NCI-H1105 (cell line): ENCODE data around the gene MTHFD1L.

Experiments
- DNase-seq: peaks from one replicate; lab custom pipeline; 2025; lab: John Stamatoyannopoulos, UW

MTHFD1L gene

DNA sequence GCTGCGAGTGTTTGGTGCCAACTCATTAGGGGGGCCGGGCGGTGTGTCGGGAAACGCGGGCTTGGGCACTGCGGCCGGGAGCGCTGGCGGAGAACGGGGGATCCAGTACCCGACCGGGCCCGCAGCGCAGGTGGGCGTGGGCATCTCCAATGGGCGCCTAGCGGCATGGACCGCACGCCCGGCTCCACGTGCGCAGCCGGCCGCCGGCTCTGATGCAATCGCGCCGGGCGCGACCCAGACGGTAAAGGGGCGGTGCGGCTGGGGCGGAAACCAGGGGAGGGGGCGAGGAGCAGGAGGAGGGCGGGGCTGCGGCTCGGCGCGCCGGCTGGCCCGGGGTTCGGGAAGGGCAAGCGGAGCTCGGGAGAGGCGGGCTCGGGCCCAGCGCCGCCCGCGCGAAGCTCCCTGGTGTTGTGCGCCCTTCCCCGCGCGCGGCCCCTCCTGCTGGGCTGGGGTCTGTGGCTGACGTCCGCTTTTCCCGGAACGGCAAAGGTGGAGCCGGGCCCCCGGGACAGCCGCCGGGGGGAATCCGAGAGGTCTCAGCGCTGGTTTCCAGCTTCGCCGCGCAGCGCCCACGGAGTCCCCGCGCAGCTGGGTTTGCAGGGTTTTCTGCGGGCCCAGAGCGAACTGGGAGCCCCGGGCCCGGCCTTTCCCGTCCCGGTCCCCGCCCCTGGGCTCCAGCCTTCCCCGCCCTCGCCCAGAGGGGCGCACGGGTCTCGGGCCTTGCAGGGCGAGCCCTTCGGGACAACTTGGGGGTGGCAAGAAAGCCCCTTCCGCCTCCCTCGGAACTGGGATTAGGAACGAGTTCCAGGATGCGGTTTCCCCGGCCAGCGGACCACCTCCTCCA lies 867 bp downstream of the MTHFD1L start:
- peak; percentile 78 for DNase-seq

DNA sequence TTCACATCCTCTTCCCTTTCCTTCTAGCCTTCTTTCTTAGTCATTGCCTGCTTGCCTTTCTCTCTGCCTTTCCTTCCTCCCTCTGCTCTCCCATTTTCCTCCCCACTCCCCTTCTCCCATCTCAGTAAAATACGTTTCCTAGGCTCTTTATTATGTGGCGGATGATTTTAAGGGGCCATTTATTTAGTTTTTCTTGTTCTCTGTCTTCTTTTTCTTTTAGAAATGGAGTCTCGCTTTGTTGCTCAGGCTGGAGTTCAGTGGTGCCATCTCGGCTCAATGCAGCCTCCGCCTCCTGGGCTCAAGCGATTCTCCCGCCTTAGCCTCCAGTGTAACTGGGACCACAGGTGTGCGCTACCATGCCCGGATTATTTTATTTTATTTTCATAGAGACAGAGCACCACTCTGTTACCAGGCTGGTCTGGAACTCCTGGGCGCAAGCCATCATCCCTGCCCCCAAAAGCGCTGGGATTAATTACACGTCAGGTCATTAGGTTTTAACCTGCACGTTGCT lies 1.5 kb downstream of the MTHFD1L start:
- no peak for DNase-seq

DNA sequence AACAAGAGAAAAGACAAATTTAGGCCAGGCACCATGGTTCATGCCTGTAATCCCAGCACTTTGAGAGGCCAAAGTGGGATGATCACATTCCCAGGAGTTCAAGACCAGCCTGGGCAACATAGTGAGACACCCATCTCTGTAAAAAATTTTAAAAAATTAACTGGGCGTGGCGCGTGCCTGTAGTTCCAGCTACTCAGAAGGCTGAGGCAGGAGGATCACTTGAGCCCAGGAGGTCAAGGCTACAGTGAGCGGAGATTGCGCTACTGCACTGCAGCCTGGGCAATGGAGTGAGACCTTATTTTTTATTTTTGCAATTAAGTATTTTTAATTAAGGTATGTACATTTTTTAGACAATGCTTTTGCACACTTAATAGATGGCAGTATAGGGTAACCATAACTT lies 3.3 kb downstream of the MTHFD1L start:
- DNase-seq, result no peak

DNA sequence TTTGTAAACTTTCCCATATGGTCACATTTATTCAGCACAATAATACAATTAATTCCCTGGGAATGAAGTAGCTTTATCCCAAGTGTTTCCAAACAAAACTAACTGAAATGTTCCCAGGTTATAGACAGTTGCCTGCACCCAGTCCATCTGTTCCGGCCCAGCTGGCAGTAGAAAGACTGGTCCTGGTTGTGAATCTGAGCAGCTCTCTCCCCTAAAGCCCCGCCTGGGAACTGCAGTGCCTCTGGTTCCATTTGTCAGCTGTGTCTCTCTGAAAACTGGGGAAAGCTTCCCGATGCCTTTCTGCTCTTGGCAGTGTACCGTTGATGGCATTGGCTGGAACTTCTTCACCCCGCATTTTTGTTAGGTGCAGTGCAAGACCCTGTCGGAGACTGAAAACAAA lies 8.7 kb downstream of the MTHFD1L start:
- no peak for DNase-seq

DNA sequence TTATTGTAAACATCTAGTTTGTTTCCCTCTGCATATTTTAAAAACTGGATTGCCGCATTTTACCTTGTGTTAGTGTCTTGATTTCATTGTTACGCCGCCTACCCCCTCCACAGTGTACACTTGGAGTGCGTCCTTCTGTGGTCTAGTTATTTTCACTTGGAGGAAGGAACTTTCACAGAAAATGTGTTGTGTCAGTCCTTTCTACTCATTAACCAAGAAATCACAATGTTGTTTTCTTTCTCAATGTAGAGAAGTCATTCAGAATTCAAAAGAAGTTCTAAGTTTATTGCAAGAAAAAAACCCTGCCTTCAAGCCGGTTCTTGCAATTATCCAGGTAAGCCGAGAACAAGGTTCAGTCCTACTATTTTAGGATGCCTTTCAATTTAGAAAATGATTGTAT lies 10.3 kb downstream of the MTHFD1L start:
- no peak for DNase-seq

DNA sequence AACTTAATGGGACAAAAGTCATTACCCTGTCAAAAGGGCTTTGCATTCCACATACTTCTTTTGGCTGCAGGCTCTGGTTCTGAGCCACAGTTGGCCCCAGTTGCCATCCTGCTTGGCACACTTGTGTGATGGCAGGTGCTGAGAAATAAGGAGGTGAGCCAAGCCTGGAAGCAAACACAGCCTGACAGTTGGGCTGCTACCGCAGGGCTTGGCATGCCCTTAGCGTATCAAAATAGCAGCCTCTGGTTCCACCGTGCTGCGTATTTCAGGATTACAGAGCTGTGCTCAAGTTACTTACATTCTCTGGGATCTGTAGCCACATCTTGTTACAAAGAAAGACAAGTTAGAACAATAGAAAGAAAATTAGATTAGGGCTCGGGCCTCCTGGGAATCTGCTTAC lies 11.1 kb downstream of the MTHFD1L start:
- peak; percentile 44 for DNase-seq

DNA sequence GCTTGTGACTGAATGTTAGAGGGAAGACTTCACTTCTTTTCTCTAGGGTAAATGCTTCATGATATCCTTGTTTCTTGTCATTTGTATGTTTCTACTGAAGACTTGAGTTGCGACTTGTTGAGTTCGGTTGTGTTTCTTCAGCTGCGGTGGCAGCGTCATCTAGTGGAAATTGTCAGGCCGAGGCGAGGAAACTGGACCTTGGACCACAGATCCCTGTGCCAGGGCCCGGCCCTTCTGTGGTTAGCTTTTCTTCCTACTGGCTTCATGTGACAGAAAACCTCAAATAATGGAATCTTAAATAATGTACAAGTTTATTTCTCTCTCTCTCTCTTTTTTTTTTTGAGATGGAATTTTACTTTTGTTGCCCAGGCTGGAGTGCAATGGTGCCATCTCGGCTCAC lies 12.4 kb downstream of the MTHFD1L start:
- DNase-seq, result no peak

DNA sequence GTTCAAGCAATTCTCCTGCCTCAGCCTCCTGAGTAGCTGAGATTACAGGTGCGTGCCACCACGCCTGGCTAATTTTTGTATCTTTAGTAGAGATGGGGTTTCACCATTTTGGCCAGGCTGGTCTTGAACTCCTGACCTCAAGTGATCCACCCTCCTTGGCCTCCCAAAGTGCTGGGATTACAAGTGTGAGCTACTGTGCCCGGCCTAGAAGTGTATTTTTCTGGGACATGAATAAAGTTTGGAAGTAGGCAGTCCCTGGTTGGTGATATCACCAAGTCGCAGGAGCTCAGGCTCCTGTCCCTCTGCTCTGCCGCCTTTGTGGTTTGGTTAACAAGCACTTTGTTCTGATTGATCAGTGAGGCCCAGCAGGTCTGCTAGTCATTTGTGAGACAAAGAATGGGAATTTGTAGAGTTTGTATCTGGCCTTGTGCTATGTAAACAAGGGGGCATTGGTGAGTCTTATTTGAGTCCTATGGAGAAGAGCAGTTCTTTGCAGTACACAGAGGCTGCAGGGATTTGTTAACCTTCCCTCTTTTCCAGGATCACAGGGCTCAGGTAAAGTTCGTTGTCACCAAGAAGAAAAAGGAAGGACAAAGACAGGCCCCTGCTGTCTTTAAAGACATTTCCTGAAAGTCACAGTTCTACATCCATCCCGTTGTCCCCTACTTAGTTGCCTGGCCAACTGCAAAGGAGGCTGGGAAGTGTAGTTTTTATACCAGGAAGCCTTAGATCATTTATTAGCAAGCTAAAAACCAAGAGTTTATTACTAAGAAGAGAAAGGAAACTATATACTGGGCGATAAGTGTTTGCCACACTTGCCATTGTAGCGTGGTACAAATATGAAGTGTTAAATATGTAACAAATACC lies 13.1 kb downstream of the MTHFD1L start:
- no peak for DNase-seq

DNA sequence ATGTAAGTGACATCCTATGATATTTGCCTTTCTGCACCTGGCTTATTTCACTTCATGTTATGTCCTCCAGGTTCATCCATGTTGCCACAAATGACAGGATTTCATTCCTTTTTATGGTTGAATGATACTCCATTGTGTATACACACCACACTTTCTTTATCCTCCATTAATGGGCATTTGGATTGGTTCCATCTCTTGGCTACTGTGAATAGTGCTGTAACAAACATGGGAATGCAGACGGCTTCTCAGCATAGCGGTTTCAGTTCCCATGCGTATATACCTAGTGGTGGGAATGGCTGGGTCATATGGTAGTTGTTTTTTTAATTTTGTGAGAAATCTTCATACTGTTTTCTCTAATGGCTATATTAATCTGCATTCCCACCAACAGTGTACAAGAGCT lies 14.8 kb downstream of the MTHFD1L start:
- DNase-seq, result peak; percentile 71

DNA sequence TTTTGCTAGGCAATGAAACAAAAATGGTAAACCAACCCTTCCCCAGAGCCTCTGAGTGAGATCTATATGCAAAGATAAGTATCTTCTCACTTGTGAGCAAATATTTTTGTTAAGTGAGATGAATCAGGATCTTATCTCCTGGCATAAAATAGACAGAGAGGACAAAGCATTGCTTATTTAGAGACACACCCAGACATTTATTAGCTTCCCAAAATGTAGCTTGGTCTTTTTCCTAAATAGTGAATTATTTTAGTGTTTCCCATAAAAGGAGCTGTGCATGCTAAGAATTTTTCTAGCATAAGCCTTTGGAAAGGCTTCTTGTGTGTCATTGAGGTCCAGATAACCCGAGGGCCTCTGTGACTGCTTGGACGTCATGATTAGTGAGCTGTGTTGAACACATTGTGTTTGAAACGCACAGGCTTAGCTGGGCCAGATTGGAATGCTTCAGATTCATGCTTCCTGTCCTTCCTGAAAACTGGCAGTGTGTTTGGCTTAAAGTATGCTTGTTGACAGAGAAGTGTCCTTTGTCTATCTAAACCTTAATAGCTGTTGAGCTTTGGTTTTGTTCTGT lies 16.5 kb downstream of the MTHFD1L start:
- no peak for DNase-seq

DNA sequence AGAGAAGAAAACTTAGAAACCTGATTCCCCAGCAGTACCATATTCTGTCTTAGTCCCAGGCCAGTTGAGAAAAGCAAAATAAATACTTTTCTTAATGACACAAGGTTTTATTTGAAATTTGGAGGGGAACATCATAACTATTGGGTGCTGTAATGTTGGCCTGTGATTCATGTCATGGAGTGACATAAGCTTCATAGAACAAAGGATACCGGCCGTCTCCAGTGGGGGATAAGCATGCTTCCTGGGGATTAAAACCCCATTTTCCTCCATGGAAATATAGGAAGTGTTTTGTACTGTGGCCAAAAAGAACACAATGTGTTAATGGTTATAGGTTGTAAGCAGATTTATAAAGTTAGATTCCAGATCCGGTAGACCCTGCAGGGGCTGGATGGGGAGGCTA lies 18.0 kb downstream of the MTHFD1L start:
- no peak for DNase-seq

DNA sequence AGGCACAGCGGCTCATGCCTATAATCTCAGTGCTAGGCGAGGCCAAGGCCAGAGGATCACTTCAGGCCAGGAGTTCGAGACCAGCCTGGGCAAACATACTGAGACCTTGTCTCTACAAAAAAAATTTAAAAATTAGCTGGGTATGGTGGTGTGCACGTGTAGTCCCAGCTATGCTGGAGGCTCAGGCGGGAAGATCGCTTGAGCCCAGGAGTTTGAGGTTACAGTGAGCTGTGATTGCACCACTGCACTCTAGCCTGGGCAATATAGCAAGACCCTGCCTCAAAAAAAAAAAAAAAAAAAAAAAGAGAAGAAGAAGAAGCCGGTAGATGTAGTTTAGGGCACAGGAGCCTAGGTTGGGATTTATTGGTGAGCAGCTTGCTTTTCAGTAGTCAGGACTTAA lies 20.7 kb downstream of the MTHFD1L start:
- DNase-seq, result no peak

DNA sequence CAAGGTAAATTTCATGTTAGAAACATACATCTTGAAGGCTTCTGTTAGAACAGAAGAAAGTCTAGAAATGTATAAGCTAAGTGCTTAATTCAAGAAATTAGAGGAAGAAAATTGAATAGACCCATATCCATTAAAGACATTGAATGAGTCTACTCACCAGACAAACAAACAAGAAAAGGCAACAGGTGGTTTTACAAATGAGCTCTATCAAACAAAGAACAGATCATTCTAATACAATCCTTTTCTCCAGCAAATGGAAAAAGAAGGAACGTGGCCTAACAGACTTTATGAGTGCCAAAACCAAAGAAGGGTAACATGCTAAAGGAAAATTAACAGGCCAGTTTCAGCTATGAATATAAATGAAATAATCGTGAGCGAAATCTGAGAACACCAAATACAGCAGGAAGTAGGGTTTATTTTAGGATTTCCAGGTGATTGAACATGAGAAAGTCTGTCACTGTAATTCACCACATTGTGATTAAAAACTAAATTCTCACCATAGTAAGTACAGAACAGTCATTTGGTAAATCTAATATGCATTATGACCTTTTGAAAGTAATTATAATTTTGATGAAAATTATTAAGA lies 22.6 kb downstream of the MTHFD1L start:
- DNase-seq, result no peak

DNA sequence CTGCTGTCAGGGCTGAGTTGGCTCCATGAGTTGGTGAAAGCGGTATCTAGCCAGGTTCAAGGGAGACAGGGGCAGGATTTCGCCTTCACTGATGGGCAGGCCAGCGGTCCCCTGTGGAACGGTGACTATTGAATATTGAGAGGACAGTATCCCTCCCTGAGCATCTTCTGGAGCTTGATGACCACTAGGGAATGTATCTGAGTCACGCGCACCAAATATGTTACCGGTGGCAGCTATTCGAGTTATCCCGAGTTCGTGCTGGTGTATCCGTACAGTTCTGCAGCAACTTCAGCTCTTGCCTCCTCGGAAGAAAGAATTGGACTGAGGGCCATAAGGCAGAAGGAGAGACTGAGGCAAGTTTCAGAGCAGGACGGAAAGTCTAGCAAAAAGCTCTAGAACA lies 24.8 kb downstream of the MTHFD1L start:
- no peak for DNase-seq

DNA sequence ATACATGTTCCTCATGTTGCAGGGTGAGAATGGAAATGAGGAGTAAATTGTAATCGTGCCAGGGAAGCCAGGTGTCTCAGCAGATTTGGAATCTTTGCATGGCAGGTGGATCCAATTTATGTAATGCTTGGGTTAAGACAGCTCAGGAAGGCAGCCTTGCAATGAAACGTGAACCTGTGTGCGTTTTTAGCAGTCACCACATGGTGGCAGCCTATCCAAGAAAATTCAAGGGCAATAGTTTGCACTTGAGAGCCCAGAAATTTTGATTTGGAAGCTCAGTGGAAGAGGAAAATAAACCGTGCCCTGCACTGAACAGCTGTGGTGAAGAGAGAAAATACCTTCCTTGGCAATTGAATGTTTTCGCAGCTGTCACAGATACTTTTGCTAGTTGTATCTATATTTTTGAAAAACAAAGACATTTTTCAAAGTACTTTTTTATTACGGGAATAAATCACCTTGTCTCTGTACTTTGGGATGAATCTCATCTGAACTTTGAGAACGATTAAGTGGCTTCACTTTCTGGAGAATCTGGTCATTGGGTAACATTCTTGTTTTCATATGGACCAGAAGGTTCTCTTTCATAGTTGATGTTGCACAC lies 26.5 kb downstream of the MTHFD1L start:
- peak; percentile 88 for DNase-seq

DNA sequence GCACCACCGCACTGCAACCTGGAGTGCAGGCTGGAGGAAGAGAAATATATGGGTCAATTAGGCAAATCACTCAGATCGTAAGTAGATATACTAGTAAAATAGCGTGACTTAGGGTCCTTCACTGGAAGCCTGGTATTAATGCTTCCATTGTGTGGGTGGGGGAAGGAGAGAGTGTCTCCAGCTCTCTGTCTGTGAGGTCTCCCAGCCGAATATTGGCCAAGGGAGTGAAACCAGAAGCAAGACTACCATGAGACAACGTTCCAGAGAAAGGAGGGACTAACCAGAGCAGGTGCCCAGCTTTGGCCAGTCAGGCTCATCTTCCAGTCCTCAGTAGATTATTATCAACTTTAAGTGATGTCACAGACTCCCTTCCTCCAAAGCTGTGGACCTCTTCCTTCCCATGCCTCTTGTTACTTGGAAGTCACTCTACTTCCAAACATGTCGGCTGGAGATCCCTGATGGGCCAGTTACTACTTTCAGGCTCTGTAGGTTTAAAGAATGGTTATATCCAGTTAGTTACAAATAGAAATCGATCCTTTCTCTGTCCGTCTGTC lies 28.8 kb downstream of the MTHFD1L start:
- no peak for DNase-seq

DNA sequence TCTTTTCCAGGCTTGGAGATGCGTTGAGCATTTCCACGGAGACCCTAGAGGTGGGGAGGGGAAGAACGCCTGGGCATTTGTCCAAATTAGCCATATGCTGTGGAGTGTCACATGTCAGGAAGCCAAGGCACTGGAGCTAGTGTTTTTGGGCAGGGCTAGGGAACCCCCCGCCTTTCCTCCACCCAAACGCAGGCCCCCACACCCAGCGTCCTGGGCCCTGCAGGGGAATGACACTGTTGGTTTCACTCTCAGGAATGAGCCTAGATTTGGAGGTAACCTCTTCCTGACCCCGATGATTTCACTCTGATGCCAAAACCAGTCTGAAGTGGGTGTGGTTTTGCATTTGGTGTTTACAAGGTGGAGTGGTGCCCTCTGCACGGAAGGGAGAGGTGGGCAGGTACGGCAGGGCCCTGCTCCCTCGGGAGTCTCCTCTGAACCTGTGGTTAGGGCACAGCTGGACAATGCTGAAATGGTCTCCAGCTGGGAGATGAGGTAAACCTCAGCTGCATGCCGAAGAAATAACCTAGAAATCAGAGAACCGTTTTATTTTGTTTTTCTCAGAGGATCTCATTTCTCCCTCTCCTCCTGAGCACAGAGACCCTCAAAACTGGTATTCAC lies 29.5 kb downstream of the MTHFD1L start:
- peak; percentile 71 for DNase-seq

DNA sequence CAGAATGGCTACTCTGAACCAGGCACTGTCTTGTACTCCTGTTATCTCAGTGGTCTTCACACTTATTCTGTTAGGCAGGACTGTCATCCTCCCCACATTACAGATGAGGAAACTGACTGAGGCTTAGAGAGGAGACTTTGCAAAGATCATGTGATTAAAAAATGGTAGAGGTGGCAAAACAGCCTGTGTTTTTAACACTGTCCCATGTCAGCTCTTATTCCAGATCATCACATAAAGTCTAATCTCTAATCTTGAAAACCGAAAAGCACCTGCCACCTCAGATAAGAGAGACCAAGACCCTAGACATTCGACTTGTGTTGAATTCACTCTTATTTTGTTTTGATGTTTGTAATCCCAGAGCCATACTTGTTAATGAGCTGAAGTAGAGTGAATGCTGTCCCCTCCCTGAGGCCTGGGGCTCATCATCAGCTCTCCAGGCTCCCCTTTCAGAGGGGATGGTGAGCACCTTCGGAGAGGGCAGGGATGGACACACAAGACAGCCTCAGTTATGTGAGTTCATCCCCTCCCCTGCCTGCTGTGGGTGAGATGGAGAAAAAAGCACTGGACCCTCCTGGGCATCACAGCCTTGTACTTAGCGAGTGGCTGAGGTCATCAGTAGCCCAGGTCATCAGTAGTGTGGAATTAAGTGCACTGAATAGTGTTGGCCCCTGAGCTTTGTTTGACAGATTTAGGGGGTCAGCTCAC lies 30.6 kb downstream of the MTHFD1L start:
- DNase-seq, result no peak

DNA sequence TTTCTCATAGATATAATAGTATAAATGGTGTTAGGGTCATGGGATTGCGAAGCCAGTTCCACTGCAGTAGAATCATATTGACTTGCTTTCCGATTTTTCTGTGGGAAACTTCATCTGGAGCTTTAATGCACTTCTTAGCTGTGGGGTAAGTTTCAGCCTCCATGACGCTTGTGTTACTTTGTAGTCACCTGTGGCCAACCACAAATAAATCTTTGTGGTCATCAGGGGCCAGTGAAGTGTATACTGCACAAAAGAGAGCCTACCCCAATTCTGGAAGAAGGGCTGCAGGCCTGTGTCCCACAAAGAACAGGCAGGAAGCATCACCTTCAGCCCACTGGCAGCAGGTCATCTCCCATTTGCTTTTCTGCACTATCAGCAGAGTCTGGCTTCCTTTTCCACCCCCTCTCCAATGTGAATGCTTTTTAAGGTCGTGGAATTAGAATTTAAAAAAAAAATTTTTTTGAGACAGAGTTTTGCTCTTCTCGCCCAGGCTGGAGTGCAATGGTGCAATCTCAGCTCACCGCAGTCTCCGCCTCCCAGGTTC lies 32.0 kb downstream of the MTHFD1L start:
- no peak for DNase-seq
